ENCODE measurements around the gene PTDSS2.

DNA sequence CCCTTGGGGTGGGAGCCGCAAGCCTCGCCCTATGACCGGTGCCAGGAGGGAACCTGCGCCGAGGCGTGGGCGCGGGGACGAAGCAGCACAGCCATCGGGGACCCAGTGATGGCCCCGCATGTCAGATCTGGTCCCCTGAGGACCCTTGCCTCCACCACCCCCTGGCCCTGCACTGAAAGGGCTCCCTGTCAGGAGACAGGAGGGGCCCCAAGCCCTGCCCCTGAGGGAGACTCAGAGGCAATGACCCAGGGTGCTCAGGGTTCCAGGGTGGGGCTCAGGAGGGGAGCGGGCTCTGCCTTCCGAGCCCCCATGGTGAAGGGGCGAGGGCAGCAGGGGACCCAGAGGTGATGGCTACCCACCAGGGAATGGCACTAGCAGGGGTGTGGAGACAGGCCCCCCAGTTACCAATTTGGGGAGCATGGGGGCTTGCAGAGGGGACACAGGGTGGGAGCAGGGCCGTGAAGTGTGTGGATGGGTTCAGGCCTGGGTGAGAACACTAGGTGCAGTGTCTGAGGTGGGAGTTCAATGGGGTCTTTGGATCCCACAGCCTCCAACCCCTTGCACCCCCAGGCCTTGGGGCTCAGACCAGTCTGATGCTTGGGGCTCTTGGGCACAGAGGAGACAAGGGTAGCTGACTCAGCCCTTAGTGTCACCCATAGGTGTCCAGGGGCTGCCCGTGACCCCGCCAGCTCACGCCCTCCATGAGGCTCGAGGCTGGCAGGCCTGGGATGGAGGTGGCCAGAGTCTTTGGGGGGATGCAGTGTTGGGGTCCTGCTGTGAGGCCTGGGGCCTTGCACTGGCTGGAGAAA lies 87.7 kb downstream of the PTDSS2 start:
- TF ChIP-seq, protein P1, sequence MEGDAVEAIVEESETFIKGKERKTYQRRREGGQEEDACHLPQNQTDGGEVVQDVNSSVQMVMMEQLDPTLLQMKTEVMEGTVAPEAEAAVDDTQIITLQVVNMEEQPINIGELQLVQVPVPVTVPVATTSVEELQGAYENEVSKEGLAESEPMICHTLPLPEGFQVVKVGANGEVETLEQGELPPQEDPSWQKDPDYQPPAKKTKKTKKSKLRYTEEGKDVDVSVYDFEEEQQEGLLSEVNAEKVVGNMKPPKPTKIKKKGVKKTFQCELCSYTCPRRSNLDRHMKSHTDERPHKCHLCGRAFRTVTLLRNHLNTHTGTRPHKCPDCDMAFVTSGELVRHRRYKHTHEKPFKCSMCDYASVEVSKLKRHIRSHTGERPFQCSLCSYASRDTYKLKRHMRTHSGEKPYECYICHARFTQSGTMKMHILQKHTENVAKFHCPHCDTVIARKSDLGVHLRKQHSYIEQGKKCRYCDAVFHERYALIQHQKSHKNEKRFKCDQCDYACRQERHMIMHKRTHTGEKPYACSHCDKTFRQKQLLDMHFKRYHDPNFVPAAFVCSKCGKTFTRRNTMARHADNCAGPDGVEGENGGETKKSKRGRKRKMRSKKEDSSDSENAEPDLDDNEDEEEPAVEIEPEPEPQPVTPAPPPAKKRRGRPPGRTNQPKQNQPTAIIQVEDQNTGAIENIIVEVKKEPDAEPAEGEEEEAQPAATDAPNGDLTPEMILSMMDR (conservative IDR thresholded peaks at IDR 0.05; ENCODE audit: low read depth, low read length) = no peak
- TF ChIP-seq EZH2 (IDR thresholded peaks at IDR 0.05; ENCODE audit: borderline replicate concordance, low read depth, low read length, poor library complexity, severe bottlenecking) = no peak

Measured in A673 (cell line).